Measurements from ENCODE around the gene NFU1. TPM values are rescaled to one million over a fixed set of nuclear protein-coding genes. Genes with fewer than 3 reads are reported as not detected.
A peak's percentile ranks its signal among the peaks of the same experiment; 100 is the strongest.

Gene NFU1
- total RNA-seq, 1 donor from 2014 or later: 117 TPM

- H3K27me3 ChIP-seq (ENCODE audit: low read depth): no peaks in the 10 kb centered on the region
- H3K9me3 ChIP-seq (replicated peaks): no peaks in the 10 kb centered on the region
- peaks cover 32% of the 10 kb centered on the region for H3K4me1 ChIP-seq
- no peak for TF ChIP-seq CTCF (IDR thresholded peaks at IDR 0.05; ENCODE audit: borderline replicate concordance)
- H3K27ac ChIP-seq (replicated peaks): no peak overlapping the region
- no peak overlapping the region for H3K4me3 ChIP-seq
- peaks cover 13% of the 10 kb centered on the region for H3K36me3 ChIP-seq
- no peak for DNase-seq
- intact Hi-C loops (cut with micrococcal nuclease): no loop called here
Measured at GRCh38 chr2:69390001-69390400, 47.2 kb downstream of the NFU1 start.

DNA sequence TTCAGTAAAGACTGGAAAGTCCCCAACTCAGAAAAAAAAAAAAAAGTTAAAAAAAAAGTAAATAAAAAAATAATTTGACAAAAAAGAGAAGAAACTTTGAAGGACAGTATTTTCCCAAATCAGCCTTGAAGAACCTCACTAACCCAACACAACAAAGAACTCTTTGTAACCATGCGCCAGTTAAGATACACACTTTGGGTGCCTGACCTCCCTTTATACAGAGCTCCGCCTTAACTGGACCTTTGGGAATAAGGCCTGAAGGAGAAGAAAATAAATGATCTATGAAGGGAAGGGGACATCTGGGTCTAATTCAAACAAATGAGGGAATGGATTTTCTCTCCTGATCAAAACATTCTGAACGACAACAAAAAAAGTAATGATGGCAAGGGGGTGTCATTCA lies 48.0 kb downstream of the NFU1 start:
- no peak for TF ChIP-seq CTCF (IDR thresholded peaks at IDR 0.05; ENCODE audit: borderline replicate concordance)
- H3K36me3 ChIP-seq: peaks cover 5% of the 10 kb centered on the region
- H3K27ac ChIP-seq (replicated peaks): no peak overlapping the region
- no peaks in the 10 kb centered on the region for H3K9me3 ChIP-seq (replicated peaks)
- no peaks in the 10 kb centered on the region for H3K27me3 ChIP-seq (ENCODE audit: low read depth)
- intact Hi-C loops (cut with micrococcal nuclease): no loop called here
- DNase-seq: no peak
- H3K4me1 ChIP-seq: peaks cover 36% of the 10 kb centered on the region
- H3K4me3 ChIP-seq: no peak overlapping the region

- peak overlapping the region; percentile 84 for H3K27ac ChIP-seq (replicated peaks)
- intact Hi-C loops (cut with micrococcal nuclease): no loop called here
- H3K4me1 ChIP-seq: peaks cover 39% of the 10 kb centered on the region
Measured at GRCh38 chr2:69387770-69388481, 49.3 kb downstream of the NFU1 start.

DNA sequence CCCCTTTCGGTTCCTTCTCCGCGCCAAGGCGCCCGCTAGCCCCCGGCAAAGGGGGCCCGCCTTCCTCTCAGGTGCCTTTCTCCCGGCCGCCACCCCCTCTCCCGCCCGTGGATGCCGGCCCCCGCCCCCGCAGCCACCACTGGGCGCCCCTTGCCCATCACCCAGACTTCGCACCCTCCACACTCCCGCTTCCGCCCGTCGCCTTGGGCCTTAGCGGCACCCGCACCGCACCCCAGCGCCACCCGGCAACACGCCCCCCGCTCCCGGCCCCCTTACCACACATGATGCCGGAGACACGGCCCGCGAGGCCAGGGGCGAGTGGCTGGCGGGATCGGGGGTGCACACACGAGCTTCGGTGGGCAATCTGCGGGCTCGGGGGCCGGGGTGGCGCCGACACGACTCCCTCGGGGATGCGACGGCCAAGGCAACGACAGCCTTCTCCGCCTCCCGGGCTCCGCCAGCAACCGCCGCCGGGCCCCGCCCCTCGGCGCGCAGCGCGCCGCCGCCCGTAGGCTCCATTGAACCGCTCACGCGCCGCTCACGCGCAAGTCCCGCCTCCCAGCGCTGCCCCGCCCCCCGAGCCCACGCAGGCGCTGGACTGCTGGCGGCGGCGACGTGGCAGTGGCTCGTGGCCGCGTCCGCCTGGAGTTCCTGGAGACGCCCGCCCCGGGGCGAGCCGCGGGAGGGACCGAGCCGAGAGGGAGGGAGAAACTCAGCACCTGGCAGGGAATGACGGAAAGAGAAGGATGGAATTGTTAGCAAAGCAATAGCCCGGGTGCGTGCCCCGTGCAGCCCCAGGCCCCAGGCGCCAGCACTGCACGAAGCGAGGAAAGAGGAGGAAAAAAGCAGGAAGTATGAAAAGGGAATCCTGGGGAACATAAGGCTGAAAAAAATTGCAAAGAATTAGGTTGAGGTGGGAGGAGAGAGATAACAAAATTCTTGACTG lies 50.2 kb downstream of the NFU1 start, which contains the start of gene GFPT1:
GFPT1 (minus strand) TSS at position 439 of the 946 bp plus-strand sequence; CDS start at position 283, 156 bp downstream.
- H3K4me3 ChIP-seq: peak within 1 kb of the TSS; percentile 92
- H3K9me3 ChIP-seq (replicated peaks): no peaks in the 10 kb centered on the region
- peak; percentile 96 for DNase-seq
- TF ChIP-seq CTCF (IDR thresholded peaks at IDR 0.05; ENCODE audit: borderline replicate concordance): no peak
- intact Hi-C loops (cut with micrococcal nuclease): no loop called here
- no peaks in the 10 kb centered on the region for H3K27me3 ChIP-seq (ENCODE audit: low read depth)
- no peaks in the 10 kb centered on the region for H3K36me3 ChIP-seq
- peaks cover 45% of the 10 kb centered on the region for H3K4me1 ChIP-seq
- H3K27ac ChIP-seq (replicated peaks): peak within 1 kb of the TSS; percentile 84

More at GRCh38 chr2:69387770-69388481, 49.3 kb downstream of the NFU1 start:
- H3K4me3 ChIP-seq: peak overlapping the region; percentile 92
- TF ChIP-seq CTCF (IDR thresholded peaks at IDR 0.05; ENCODE audit: borderline replicate concordance): no peak
- H3K36me3 ChIP-seq: no peaks in the 10 kb centered on the region
- no peaks in the 10 kb centered on the region for H3K27me3 ChIP-seq (ENCODE audit: low read depth)
- no peak for DNase-seq
- H3K9me3 ChIP-seq (replicated peaks): no peaks in the 10 kb centered on the region

DNA sequence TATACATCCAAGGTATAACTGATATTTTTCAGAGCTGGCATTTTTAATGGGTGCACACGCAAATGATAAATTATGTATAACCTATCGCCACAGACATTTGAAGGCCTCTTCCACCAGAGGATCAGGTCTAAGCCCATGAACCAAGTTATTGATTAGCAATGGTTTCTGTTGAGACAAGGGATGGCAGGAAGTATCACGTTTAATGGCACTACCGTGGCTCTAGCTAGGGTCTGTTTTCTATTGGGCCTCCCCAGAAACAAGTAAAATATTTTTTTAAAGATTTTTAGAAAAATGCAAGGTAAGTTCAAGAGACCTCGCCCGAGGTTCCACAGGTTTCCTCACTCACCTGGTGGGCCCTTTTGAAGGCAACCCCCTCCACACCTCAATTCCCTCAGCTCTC lies 50.9 kb downstream of the NFU1 start:
- H3K27ac ChIP-seq (replicated peaks): peak overlapping the region; percentile 84
- H3K27me3 ChIP-seq (ENCODE audit: low read depth): no peaks in the 10 kb centered on the region
- TF ChIP-seq CTCF (IDR thresholded peaks at IDR 0.05; ENCODE audit: borderline replicate concordance): no peak
- intact Hi-C loops (cut with micrococcal nuclease): no loop called here
- H3K9me3 ChIP-seq (replicated peaks): no peaks in the 10 kb centered on the region
- H3K4me3 ChIP-seq: peak overlapping the region; percentile 92
- no peak for DNase-seq
- no peaks in the 10 kb centered on the region for H3K36me3 ChIP-seq
- H3K4me1 ChIP-seq: peaks cover 51% of the 10 kb centered on the region

Data from left ventricle myocardium inferior (tissue), 1 donor.